ENCODE data around the gene MICAL1.

DNA sequence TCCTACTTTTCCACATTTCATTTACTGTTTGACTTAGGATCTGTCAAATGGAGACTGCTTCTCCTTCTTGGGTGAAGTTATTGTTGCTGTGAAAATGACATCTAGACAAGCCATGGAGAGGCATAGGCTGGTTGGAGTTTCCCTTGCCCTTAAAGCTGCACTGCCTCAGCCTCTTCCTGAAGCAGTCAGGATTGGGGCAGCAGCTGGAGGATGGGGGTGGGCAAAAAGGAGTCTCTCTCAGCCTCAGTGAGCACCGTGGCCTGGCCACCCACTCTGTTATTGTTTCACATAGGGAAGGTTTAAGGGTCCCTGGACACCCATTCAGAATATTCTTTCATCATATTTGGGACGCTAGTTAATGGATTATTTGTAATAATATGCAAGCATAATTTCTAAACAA lies 35.1 kb upstream of the MICAL1 start:
- no peak for TF ChIP-seq ZNF548 (tag by site-specific recombination; IDR thresholded peaks at IDR 0.05)
- TF ChIP-seq, protein P1, sequence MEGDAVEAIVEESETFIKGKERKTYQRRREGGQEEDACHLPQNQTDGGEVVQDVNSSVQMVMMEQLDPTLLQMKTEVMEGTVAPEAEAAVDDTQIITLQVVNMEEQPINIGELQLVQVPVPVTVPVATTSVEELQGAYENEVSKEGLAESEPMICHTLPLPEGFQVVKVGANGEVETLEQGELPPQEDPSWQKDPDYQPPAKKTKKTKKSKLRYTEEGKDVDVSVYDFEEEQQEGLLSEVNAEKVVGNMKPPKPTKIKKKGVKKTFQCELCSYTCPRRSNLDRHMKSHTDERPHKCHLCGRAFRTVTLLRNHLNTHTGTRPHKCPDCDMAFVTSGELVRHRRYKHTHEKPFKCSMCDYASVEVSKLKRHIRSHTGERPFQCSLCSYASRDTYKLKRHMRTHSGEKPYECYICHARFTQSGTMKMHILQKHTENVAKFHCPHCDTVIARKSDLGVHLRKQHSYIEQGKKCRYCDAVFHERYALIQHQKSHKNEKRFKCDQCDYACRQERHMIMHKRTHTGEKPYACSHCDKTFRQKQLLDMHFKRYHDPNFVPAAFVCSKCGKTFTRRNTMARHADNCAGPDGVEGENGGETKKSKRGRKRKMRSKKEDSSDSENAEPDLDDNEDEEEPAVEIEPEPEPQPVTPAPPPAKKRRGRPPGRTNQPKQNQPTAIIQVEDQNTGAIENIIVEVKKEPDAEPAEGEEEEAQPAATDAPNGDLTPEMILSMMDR (tag by site-specific recombination; IDR thresholded peaks at IDR 0.05), result no peak
- TF ChIP-seq TCF7L2 (IDR thresholded peaks at IDR 0.05; ENCODE audit: borderline replicate concordance, low read depth, low read length), result no peak
- TF ChIP-seq, protein P2, sequence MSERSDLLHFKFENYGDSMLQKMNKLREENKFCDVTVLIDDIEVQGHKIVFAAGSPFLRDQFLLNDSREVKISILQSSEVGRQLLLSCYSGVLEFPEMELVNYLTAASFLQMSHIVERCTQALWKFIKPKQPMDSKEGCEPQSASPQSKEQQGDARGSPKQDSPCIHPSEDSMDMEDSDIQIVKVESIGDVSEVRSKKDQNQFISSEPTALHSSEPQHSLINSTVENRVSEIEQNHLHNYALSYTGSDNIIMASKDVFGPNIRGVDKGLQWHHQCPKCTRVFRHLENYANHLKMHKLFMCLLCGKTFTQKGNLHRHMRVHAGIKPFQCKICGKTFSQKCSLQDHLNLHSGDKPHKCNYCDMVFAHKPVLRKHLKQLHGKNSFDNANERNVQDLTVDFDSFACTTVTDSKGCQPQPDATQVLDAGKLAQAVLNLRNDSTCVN (tag by site-specific recombination; optimal IDR thresholded peaks at IDR 0.05), result no peak
- no peak for TF ChIP-seq ZNF621 (tag by site-specific recombination; IDR thresholded peaks at IDR 0.05)
- no peak for TF ChIP-seq YY1 (tag by site-specific recombination; IDR thresholded peaks at IDR 0.05)
- no peak for TF ChIP-seq ZNF302 (tag by site-specific recombination; IDR thresholded peaks at IDR 0.05; ENCODE audit: low read depth)
- TF ChIP-seq, protein P3, sequence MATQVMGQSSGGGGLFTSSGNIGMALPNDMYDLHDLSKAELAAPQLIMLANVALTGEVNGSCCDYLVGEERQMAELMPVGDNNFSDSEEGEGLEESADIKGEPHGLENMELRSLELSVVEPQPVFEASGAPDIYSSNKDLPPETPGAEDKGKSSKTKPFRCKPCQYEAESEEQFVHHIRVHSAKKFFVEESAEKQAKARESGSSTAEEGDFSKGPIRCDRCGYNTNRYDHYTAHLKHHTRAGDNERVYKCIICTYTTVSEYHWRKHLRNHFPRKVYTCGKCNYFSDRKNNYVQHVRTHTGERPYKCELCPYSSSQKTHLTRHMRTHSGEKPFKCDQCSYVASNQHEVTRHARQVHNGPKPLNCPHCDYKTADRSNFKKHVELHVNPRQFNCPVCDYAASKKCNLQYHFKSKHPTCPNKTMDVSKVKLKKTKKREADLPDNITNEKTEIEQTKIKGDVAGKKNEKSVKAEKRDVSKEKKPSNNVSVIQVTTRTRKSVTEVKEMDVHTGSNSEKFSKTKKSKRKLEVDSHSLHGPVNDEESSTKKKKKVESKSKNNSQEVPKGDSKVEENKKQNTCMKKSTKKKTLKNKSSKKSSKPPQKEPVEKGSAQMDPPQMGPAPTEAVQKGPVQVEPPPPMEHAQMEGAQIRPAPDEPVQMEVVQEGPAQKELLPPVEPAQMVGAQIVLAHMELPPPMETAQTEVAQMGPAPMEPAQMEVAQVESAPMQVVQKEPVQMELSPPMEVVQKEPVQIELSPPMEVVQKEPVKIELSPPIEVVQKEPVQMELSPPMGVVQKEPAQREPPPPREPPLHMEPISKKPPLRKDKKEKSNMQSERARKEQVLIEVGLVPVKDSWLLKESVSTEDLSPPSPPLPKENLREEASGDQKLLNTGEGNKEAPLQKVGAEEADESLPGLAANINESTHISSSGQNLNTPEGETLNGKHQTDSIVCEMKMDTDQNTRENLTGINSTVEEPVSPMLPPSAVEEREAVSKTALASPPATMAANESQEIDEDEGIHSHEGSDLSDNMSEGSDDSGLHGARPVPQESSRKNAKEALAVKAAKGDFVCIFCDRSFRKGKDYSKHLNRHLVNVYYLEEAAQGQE (tag by site-specific recombination; IDR thresholded peaks at IDR 0.05), result no peak
- no peak for TF ChIP-seq SETDB1 (IDR thresholded peaks at IDR 0.05; ENCODE audit: insufficient read length, low read length)
- TF ChIP-seq ZNF416 (tag by site-specific recombination; IDR thresholded peaks at IDR 0.05), result no peak
- TF ChIP-seq, protein P4, sequence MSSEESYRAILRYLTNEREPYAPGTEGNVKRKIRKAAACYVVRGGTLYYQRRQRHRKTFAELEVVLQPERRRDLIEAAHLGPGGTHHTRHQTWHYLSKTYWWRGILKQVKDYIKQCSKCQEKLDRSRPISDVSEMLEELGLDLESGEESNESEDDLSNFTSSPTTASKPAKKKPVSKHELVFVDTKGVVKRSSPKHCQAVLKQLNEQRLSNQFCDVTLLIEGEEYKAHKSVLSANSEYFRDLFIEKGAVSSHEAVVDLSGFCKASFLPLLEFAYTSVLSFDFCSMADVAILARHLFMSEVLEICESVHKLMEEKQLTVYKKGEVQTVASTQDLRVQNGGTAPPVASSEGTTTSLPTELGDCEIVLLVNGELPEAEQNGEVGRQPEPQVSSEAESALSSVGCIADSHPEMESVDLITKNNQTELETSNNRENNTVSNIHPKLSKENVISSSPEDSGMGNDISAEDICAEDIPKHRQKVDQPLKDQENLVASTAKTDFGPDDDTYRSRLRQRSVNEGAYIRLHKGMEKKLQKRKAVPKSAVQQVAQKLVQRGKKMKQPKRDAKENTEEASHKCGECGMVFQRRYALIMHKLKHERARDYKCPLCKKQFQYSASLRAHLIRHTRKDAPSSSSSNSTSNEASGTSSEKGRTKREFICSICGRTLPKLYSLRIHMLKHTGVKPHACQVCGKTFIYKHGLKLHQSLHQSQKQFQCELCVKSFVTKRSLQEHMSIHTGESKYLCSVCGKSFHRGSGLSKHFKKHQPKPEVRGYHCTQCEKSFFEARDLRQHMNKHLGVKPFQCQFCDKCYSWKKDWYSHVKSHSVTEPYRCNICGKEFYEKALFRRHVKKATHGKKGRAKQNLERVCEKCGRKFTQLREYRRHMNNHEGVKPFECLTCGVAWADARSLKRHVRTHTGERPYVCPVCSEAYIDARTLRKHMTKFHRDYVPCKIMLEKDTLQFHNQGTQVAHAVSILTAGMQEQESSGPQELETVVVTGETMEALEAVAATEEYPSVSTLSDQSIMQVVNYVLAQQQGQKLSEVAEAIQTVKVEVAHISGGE (tag by site-specific recombination; conservative IDR thresholded peaks at IDR 0.05; ENCODE audit: low read depth), result no peak
- TF ChIP-seq, protein P5, sequence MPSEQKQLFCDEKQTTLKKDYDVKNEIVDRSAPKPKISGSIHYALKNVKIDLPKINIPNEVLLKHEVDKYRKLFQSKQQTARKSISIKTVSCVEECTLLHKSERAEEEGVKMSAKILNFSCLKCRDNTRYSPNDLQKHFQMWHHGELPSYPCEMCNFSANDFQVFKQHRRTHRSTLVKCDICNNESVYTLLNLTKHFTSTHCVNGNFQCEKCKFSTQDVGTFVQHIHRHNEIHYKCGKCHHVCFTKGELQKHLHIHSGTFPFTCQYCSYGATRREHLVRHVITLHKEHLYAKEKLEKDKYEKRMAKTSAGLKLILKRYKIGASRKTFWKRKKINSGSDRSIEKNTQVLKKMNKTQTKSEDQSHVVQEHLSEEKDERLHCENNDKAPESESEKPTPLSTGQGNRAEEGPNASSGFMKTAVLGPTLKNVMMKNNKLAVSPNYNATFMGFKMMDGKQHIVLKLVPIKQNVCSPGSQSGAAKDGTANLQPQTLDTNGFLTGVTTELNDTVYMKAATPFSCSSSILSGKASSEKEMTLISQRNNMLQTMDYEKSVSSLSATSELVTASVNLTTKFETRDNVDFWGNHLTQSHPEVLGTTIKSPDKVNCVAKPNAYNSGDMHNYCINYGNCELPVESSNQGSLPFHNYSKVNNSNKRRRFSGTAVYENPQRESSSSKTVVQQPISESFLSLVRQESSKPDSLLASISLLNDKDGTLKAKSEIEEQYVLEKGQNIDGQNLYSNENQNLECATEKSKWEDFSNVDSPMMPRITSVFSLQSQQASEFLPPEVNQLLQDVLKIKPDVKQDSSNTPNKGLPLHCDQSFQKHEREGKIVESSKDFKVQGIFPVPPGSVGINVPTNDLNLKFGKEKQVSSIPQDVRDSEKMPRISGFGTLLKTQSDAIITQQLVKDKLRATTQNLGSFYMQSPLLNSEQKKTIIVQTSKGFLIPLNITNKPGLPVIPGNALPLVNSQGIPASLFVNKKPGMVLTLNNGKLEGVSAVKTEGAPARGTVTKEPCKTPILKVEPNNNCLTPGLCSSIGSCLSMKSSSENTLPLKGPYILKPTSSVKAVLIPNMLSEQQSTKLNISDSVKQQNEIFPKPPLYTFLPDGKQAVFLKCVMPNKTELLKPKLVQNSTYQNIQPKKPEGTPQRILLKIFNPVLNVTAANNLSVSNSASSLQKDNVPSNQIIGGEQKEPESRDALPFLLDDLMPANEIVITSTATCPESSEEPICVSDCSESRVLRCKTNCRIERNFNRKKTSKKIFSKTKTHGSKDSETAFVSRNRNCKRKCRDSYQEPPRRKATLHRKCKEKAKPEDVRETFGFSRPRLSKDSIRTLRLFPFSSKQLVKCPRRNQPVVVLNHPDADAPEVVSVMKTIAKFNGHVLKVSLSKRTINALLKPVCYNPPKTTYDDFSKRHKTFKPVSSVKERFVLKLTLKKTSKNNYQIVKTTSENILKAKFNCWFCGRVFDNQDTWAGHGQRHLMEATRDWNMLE (tag by site-specific recombination; conservative IDR thresholded peaks at IDR 0.05; ENCODE audit: low read depth), result no peak
- TF ChIP-seq ZNF768 (tag by site-specific recombination; IDR thresholded peaks at IDR 0.05), result no peak
